GM21786 (cell line): ENCODE measurements around the gene OTOGL.

Experiments used
- ATAC-seq: cut with Tn5 transposase; IDR thresholded peaks from one replicate; pipeline ENCODE4 v1.9.1; 2021; ENCODE audit not compliant: unreplicated experiment

OTOGL gene

GRCh38 chr12:80176706-80177105, 77.4 kb downstream of the OTOGL start:
- ATAC-seq: no peak

- peak; percentile 91 for ATAC-seq
Measured at GRCh38 chr12:80178846-80179245, 79.5 kb downstream of the OTOGL start.

- ATAC-seq: no peak
Measured at GRCh38 chr12:80183939-80184338, 84.6 kb downstream of the OTOGL start.

- ATAC-seq: no peak
Measured at GRCh38 chr12:80184926-80185325, 85.6 kb downstream of the OTOGL start.

- ATAC-seq: peak; percentile 50
Measured at GRCh38 chr12:80186727-80187217, 87.4 kb downstream of the OTOGL start.

- ATAC-seq: peak; percentile 60
Measured at GRCh38 chr12:80187660-80188090, 88.3 kb downstream of the OTOGL start.

GRCh38 chr12:80188576-80188975, 89.2 kb downstream of the OTOGL start:
- no peak for ATAC-seq

GRCh38 chr12:80189241-80189640, 89.9 kb downstream of the OTOGL start:
- no peak for ATAC-seq

GRCh38 chr12:80190001-80190400, 90.7 kb downstream of the OTOGL start:
- no peak for ATAC-seq

- ATAC-seq: no peak
Measured at GRCh38 chr12:80192087-80192486, 92.8 kb downstream of the OTOGL start.

GRCh38 chr12:80193865-80194264, 94.5 kb downstream of the OTOGL start:
- no peak for ATAC-seq

- peak; percentile 61 for ATAC-seq
Measured at GRCh38 chr12:80195074-80195726, 95.9 kb downstream of the OTOGL start.

GRCh38 chr12:80195737-80196136, 96.4 kb downstream of the OTOGL start:
- ATAC-seq: no peak

- no peak for ATAC-seq
Measured at GRCh38 chr12:80196419-80196818, 97.1 kb downstream of the OTOGL start.

GRCh38 chr12:80198782-80199337, 99.5 kb downstream of the OTOGL start:
- ATAC-seq: no peak

- no peak for ATAC-seq
Measured at GRCh38 chr12:80199931-80200330, 100.6 kb downstream of the OTOGL start.

GRCh38 chr12:80200414-80200813, 101.1 kb downstream of the OTOGL start:
- ATAC-seq: no peak

- ATAC-seq: no peak
Measured at GRCh38 chr12:80201908-80202307, 102.6 kb downstream of the OTOGL start.

- ATAC-seq: no peak
Measured at GRCh38 chr12:80205960-80206359, 106.6 kb downstream of the OTOGL start.

GRCh38 chr12:80208071-80208470, 108.7 kb downstream of the OTOGL start:
- ATAC-seq: no peak

- no peak for ATAC-seq
Measured at GRCh38 chr12:80211671-80212070, 112.3 kb downstream of the OTOGL start.

GRCh38 chr12:80212938-80213645, 113.8 kb downstream of the OTOGL start:
- ATAC-seq: no peak
